ENCODE data around the gene C22orf42. TPM values are rescaled to one million over a fixed set of nuclear protein-coding genes. Genes with fewer than 3 reads are reported as not detected.

The C22orf42 gene
- total and polyA plus RNA-seq, 7 donors, result not detected

GRCh38 chr22:32103658-32104315 lies 55.3 kb downstream of the C22orf42 start:
- no peaks in the 10 kb centered on the region for H3K9me3 ChIP-seq
- no peaks in the 10 kb centered on the region for H3K4me1 ChIP-seq
- TF ChIP-seq CTCF (IDR thresholded peaks at IDR 0.05) (peak in 1 of 4 experiments; percentile 8), POLR2AphosphoS5 (IDR thresholded peaks at IDR 0.05) (no peak)
- DNase-seq, result no peak
- H3K27ac ChIP-seq, result no peak overlapping the region
- no peaks in the 10 kb centered on the region for H3K27me3 ChIP-seq
- intact Hi-C loops (cut with DNase I), result no loop called here
- no peak overlapping the region for H3K4me3 ChIP-seq
- WGBS, 2 donors, result 9 to 28% methylated on average over 2 of the region's 2 CpGs
- no peaks in the 10 kb centered on the region for H3K36me3 ChIP-seq

GRCh38 chr22:32100711-32101110 lies 58.4 kb downstream of the C22orf42 start:
- no peak for DNase-seq
- Histone ChIP-seq H3K27me3 (no peaks in the 10 kb centered on the region), H3K9me3 (no peaks in the 10 kb centered on the region), H3K4me3 (no peak overlapping the region), H3K27ac (no peak overlapping the region), H3K4me1 (no peaks in the 10 kb centered on the region), H3K36me3 (no peaks in the 10 kb centered on the region)
- TF ChIP-seq CTCF (IDR thresholded peaks at IDR 0.05), result no peak
- no peak for TF ChIP-seq EP300 (IDR thresholded peaks at IDR 0.05)
- no peak for TF ChIP-seq POLR2A (IDR thresholded peaks at IDR 0.05)
- TF ChIP-seq POLR2AphosphoS5 (IDR thresholded peaks at IDR 0.05), result no peak
- intact Hi-C loops (cut with DNase I), result no loop called here
- WGBS, 2 donors, result 36 to 42% methylated on average over 1 of the region's 1 CpG

Small RNA genes within 50 kb of the gene (small RNA-seq; reads per million reads assigned to genes)
- gene AP1B1P2, result 0 reads per million in 3 donors
- 0 reads per million in 3 donors for gene RF02171

Other genes with a start within 250 kb of the C22orf42 start
- gene YWHAH, start 214.8 kb downstream of the C22orf42 start, total RNA-seq, result 100 to 1,000 TPM in 2 of 4 donors, 10 to 100 TPM in 2; 91.8 to 114 (median 101) TPM
- gene YWHAH, start 214.8 kb downstream of the C22orf42 start, polyA plus RNA-seq, result 100 to 1,000 TPM in 2 of 3 donors, 10 to 100 TPM in 1; 85.8 to 171 (median 130) TPM
- gene SLC5A1, start 116.0 kb downstream of the C22orf42 start, total RNA-seq, result not detected
- gene SLC5A1, start 116.0 kb downstream of the C22orf42 start, polyA plus RNA-seq, result 10 to 100 TPM in 1 of 3 donors, 1 to 10 TPM in 2; 2.4 to 28.8 (median 2.8) TPM
- not detected for gene RFPL2, start 45.8 kb upstream of the C22orf42 start, total RNA-seq
- not detected for gene RFPL2, start 45.8 kb upstream of the C22orf42 start, polyA plus RNA-seq
- 1 to 10 TPM in 1 of 4 donors, under 1 TPM in 1, not detected in 2; 0.36 to 1.1 TPM for gene SLC5A4, start 96.0 kb upstream of the C22orf42 start, total RNA-seq
- under 1 TPM in 1 of 3 donors, not detected in 2; 0.16 TPM for gene SLC5A4, start 96.0 kb upstream of the C22orf42 start, polyA plus RNA-seq
- gene RFPL3, start 198.6 kb upstream of the C22orf42 start, total RNA-seq, result not detected
- not detected for gene RFPL3, start 198.6 kb upstream of the C22orf42 start, polyA plus RNA-seq

Measured in sigmoid colon (tissue), 7 donors.